HG03045 (cell line): ENCODE data around the gene ILDR1.
"Not testable (repeated sequence)": the region's sequence is repeated elsewhere in the genome, so short reads cannot be mapped to it uniquely, and the experiment has no call there.

ENCODE experiments used
- ATAC-seq: cut with Tn5 transposase; IDR thresholded peaks from one replicate; pipeline ENCODE4 v1.9.1; 2021; ENCODE audit warnings: mild to moderate bottlenecking, moderate library complexity; ENCODE audit not compliant: unreplicated experiment

Gene ILDR1

GRCh38 chr3:122021811-122022401 is at the start of gene ILDR1:
TSS of gene ILDR1 (minus strand) at chr3:122022247. CDS start at chr3:122022077, 170 bp downstream.
- ATAC-seq, result peak; percentile 53

- peak; percentile 49 for ATAC-seq
Observed at GRCh38 chr3:122067588-122068240, 45.7 kb upstream of the ILDR1 start.

GRCh38 chr3:122067214-122067550 is 45.1 kb upstream of the ILDR1 start:
- ATAC-seq, result no peak

DNA sequence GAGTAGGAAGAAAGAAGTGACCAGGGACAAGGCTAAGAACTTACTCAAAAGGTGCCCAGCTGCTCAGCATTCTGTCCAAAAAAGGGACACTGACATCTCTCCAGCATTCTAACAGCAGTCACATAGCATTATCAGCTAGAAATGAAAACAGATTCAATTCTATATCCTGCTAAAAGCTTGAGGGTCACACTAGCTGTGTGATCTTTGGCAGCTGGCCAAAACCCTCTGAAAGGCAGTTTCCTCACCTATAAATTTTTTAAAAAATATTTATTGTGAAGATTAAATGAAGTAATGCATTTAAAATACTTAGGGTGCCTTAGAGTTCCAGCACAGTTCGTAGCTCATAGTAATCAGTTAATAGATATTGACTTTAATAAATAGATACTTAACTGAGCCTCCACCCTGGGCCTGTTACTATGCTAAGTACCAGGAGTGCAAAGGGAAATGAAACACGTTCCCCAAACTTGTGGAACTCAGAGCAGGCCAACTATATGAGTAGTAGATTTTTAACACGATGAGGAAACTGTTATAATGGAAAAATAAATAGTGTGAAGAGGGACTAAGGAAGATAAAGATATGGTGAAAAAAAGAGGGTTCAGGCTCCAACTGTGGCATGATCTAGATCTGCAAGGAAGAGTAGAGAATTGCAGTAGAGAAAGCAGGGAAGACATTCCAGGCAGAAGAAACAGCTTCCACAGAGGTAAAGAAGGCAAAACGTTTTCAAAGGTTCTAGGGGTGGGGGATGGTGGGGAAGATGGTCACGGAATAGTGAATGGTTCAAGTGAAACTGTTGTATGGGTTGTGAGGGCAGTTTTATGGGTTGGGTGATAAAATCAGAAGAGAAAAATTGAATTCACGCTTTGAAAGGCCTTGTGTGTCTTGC is 44.5 kb upstream of the ILDR1 start:
- ATAC-seq, result no peak

- no peak for ATAC-seq
Observed at GRCh38 chr3:122064326-122064725, 42.3 kb upstream of the ILDR1 start.

DNA sequence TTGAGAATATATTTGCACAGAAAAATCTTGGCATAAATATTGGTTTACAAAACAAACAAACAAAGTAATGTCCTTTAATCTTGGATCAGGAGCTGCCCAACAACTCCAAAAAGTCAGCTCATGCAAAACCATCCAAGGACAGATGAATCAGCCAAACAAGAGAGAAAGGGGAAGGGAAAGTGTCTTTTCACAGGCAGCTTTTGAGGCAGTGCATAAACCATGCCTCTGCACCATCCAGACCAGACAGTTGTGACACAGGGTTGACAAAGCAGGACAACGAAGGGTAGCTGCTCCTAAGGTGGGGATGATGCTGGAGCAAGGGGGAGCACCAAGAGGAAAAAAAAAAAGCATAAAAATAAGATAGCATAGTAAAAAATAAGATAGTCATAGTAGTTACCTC is 41.9 kb upstream of the ILDR1 start:
- ATAC-seq, result no peak

DNA sequence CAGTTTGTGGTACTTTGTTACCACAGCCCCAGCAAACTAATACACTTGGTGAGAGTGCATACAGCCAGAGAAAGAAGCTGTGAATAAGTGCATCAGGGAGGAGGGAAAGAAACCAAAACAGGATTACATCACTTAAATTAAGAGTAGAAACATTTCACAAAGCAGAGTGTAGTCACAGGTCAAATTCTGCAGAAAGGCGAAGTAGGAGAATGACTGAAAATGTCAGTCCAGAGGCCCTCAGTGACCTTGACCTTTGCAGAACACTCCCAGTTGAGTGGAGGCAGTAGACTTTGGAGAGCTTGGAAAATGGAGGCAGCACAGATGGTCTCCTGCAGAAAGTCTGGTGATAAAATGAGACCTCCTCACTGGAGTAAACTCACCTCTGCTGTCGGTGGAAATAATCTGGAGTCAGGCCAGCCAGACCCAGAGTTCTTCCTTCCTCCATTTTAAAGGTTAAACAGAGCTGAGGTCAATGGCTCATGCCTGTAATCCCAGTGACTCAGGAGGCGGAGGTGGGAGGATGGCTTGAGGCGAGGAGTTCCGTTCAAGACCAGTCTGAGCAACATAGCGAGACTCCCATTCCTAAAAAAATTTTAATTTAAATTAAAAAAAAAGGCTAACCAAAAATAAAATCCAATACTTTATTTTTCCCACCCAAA is 38.1 kb upstream of the ILDR1 start:
- no peak for ATAC-seq

- ATAC-seq, result no peak
Observed at GRCh38 chr3:122058294-122058693, 36.2 kb upstream of the ILDR1 start.

DNA sequence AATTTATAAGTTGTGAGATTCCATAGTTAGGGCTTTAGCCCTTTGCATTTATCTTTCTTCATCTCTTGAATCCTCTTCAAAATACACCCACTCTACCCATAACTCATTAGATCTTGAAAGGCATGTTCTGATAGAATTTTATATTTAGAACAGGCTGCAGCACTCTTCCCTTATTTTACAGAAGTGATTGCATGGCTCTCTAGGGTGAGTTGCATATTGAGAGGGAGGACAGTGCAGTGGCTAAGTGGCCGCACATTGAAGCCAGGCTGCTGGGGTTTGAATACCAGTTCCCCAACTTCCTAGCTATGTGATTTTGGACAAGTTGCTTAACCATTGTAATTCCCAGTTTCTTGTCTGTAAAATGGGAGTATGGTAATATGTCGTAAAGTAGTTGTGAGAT is 35.6 kb upstream of the ILDR1 start:
- no peak for ATAC-seq

DNA sequence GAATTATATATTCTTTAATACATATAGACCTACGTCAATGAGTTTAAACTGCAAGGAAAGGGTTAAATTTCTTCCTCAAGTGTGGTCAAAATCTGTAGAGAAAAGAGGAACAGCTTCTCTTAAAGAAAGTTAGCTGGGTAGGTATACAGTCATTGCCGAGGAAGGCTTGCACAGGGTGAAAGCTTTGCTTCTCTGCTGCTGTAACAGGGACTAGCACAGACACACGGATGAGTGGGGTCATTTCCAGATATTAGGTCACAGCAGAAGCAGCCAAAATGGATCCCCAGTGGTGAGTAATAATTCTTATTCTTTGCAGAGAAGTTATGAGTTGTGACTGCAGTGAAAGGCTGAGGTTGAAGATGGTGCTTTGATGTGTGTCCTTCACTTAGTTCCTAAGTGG is 33.2 kb upstream of the ILDR1 start, which contains the start of gene CD86:
CD86 (plus strand) TSS at position 148 of the 400 bp plus-strand sequence; CDS start at position 276, 128 bp downstream.
- ATAC-seq, result peak; percentile 86

GRCh38 chr3:122052968-122053367 is 30.9 kb upstream of the ILDR1 start:
- ATAC-seq, result no peak

DNA sequence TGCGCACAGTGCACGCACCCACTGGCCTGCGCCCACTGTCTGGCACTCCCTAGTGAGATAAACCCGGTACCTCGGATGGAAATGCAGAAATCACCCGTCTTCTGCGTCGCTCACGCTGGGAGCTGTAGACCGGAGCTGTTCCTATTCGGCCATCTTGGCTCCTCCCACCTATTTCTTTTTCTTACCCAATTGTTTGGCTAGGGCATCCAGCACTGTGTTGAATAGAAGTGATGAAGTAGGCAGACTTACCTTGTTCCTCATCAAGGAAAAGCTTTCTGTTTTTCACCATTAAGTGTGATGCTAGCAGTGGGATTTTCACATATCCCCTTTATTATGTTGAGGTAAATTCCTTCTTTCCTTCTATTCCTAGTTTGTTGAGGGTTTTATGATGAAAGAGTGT is 25.7 kb upstream of the ILDR1 start:
- ATAC-seq, result not testable (repeated sequence)

DNA sequence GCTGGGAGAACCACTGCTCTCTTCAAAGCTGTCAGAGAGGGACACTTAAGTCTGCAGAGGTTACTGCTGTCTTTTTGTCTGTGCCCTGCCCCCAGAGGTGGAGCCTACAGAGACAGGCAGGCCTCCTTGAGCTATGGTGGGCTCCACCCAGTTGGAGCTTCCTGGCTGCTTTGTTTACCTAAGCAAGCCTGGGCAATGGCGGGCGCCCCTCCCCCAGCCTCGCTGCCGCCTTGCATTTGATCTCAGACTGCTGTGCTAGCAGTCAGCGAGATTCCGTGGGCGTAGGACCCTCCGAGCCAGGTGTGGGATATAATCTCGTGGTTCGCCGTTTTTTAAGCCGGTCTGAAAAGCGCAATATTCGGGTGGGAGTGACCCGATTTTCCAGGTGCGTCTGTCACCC is 25.2 kb upstream of the ILDR1 start:
- ATAC-seq, result not testable (repeated sequence)

- no peak for ATAC-seq
Observed at GRCh38 chr3:122033023-122033422, 11.0 kb upstream of the ILDR1 start.

DNA sequence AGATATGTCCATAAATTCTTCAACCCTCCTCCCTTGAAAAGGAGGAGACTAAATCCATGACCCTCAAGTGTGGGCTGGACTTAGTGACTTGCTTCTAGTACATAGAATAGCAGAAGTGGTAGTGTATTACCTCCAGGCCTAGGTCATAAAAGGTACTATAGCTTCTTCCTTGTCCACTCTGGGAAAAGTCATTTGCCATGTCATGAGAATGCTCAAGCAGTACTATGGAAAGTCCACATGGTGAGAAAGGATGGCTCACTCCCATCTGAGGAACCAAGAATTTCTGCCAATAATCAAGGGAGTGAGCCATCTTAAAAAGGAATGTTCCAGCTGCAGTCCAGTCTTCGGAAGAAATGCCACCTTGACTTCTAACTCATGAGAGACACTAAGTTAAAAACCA is 10.5 kb upstream of the ILDR1 start:
- no peak for ATAC-seq

GRCh38 chr3:122031123-122031468 is 9.0 kb upstream of the ILDR1 start:
- peak; percentile 48 for ATAC-seq

DNA sequence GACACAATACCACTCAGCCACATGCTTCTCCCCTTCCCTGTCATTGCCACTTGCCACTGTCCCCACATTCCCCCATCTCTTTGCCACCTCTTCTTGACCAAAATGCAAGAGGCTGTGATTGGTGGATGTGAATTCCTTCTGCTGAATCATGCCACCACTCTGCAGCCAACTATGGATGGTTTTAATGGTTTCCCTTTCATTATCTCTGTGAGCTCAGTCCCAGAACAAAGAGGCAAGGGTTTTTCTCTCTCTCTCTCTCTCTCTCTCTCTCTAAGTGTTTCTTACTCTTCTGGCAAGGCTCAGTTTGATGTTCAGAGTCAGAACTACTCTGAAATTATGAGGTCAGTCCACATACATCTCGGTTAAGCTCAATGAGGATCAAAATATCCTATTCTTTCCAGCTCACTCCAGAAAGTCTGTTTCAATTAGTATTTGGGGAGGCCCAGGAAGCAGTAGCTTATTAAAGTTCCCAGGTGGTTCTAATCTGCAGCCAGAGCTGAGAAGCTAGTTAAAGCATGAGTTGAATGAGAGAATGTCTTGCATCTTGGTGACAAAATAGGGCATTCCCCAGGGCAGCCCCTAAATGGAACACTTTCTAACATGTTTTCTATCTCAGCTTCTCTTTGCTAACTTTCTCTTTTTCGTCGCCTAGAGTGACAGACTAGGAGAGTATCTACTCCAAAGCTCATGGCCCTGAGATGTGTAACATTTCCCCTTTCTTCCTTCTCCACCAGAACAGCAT is 8.5 kb upstream of the ILDR1 start:
- peak; percentile 63 for ATAC-seq

DNA sequence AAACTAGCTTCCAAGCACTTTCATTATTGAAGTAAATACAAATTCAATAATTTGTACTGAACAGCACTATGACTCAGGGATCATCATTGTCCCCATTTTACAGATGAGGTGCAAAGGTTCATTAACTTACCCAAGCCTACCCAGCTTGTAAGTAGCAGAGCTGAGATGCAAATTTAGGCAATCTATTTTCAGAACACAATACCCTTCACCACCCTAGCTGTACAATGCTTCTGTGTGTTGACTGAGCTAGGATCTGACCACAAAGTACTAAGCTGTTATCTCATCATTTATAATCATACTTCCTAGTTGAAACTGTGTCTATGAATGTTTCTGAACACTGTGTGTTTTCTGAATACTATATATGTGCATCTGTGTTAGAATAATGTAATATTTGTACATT is 3.2 kb upstream of the ILDR1 start:
- ATAC-seq, result peak; percentile 73

DNA sequence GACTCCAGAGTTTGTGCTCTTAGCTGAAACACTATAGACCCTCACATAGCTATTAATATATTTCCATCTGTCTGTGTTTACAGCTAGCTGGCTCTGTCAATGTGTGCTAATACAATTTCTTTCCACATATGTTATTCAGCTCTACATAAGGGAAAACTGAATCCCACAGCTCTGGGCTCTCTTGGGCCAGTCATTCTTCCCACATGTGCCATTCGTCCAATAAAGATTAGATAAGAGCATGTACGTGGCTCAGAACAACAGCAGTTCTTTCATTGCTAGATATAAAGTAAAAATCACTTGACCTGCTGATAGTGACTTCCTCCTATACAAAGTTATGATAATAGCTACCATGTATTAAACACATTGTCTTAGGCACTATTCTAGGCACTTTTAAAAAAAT is 2.8 kb upstream of the ILDR1 start:
- no peak for ATAC-seq

GRCh38 chr3:122023335-122023910 is 1.4 kb upstream of the ILDR1 start:
- ATAC-seq, result no peak
